Muscle layer of colon (tissue), 2 donors: ENCODE results near the gene TYW1.
"Not testable (repeated sequence)": the region's sequence is repeated elsewhere in the genome, so short reads cannot be mapped to it uniquely, and the experiment has no call there.

Experiments
- H3K27ac ChIP-seq: one replicate; pipeline ENCODE4 v1.7.0; 2013; ENCODE audit warnings: low read depth, mild to moderate bottlenecking, low read length, moderate library complexity
- H3K27me3 ChIP-seq, 2 donors: one replicate each; pipeline ENCODE4 v1.7.0; 2013; ENCODE audit warnings: low read length in 2 of 2, mild to moderate bottlenecking in 2 of 2; ENCODE audit not compliant: insufficient read depth in 2 of 2, control insufficient read depth in 1 of 2
- H3K36me3 ChIP-seq: one replicate; pipeline ENCODE4 v1.7.0; 2013; ENCODE audit warnings: mild to moderate bottlenecking, low read length; ENCODE audit not compliant: insufficient read depth
- H3K4me1 ChIP-seq: one replicate; pipeline ENCODE4 v1.7.0; 2013; ENCODE audit warnings: mild to moderate bottlenecking, low read length; ENCODE audit not compliant: insufficient read depth
- H3K4me3 ChIP-seq, 2 donors: one replicate each; pipeline ENCODE4 v1.7.0; 2013; ENCODE audit warnings: low read length in 2 of 2, low read depth in 1 of 2, mild to moderate bottlenecking in 1 of 2, moderate library complexity in 1 of 2
- H3K9ac ChIP-seq: one replicate; pipeline ENCODE4 v1.7.0; 2013; ENCODE audit warnings: low read length
- H3K9me3 ChIP-seq: one replicate; pipeline ENCODE4 v1.7.0; 2013; ENCODE audit warnings: mild to moderate bottlenecking, low read length
- donor health status: abdominal sarcoma.
- donor health status: Adenocarcinoma of cecum.

TYW1 gene

GRCh38 chr7:67143091-67143786 lies 146.6 kb downstream of the TYW1 start:
- H3K4me3 ChIP-seq, H3K27ac ChIP-seq, H3K36me3 ChIP-seq, H3K9ac ChIP-seq, H3K27me3 ChIP-seq, H3K4me1 ChIP-seq, H3K9me3 ChIP-seq: not testable (repeated sequence)

GRCh38 chr7:67145581-67146193 lies 149.1 kb downstream of the TYW1 start:
- H3K4me1 ChIP-seq, H3K4me3 ChIP-seq, H3K9me3 ChIP-seq: not testable (repeated sequence)

GRCh38 chr7:67149131-67149530 lies 152.5 kb downstream of the TYW1 start:
- H3K27ac ChIP-seq, H3K4me1 ChIP-seq, H3K9ac ChIP-seq, H3K9me3 ChIP-seq, H3K36me3 ChIP-seq, H3K27me3 ChIP-seq, H3K4me3 ChIP-seq: not testable (repeated sequence)

More at GRCh38 chr7:67145581-67146193, 149.1 kb downstream of the TYW1 start:
- not testable (repeated sequence) for H3K36me3 ChIP-seq, H3K27me3 ChIP-seq, H3K27ac ChIP-seq, H3K9ac ChIP-seq

- H3K27me3 ChIP-seq, H3K9me3 ChIP-seq, H3K4me3 ChIP-seq, H3K36me3 ChIP-seq, H3K27ac ChIP-seq, H3K4me1 ChIP-seq, H3K9ac ChIP-seq: not testable (repeated sequence)
Observed at GRCh38 chr7:67154374-67154773, 157.7 kb downstream of the TYW1 start.

GRCh38 chr7:67156064-67156463 lies 159.4 kb downstream of the TYW1 start:
- H3K27me3 ChIP-seq, H3K27ac ChIP-seq, H3K36me3 ChIP-seq, H3K4me1 ChIP-seq, H3K4me3 ChIP-seq, H3K9me3 ChIP-seq, H3K9ac ChIP-seq: not testable (repeated sequence)

GRCh38 chr7:67163285-67163684 lies 166.7 kb downstream of the TYW1 start:
- H3K9ac ChIP-seq: not testable (repeated sequence)

GRCh38 chr7:67171151-67171550 lies 174.5 kb downstream of the TYW1 start:
- H3K9ac ChIP-seq, H3K4me1 ChIP-seq, H3K27me3 ChIP-seq, H3K9me3 ChIP-seq, H3K27ac ChIP-seq, H3K4me3 ChIP-seq, H3K36me3 ChIP-seq: not testable (repeated sequence)

More at GRCh38 chr7:67163285-67163684, 166.7 kb downstream of the TYW1 start:
- H3K27me3 ChIP-seq, H3K4me1 ChIP-seq, H3K9me3 ChIP-seq, H3K27ac ChIP-seq, H3K36me3 ChIP-seq, H3K4me3 ChIP-seq: not testable (repeated sequence)

GRCh38 chr7:67176730-67177129 lies 180.1 kb downstream of the TYW1 start:
- not testable (repeated sequence) for H3K4me1 ChIP-seq, H3K9me3 ChIP-seq, H3K4me3 ChIP-seq, H3K36me3 ChIP-seq, H3K27me3 ChIP-seq, H3K9ac ChIP-seq, H3K27ac ChIP-seq

- not testable (repeated sequence) for H3K9ac ChIP-seq, H3K27ac ChIP-seq, H3K36me3 ChIP-seq, H3K27me3 ChIP-seq, H3K9me3 ChIP-seq, H3K4me3 ChIP-seq, H3K4me1 ChIP-seq
Observed at GRCh38 chr7:67178915-67179688, 182.5 kb downstream of the TYW1 start.

- H3K9ac ChIP-seq, H3K27ac ChIP-seq, H3K4me3 ChIP-seq, H3K36me3 ChIP-seq, H3K4me1 ChIP-seq, H3K9me3 ChIP-seq, H3K27me3 ChIP-seq: not testable (repeated sequence)
Observed at GRCh38 chr7:67182956-67183750, 186.5 kb downstream of the TYW1 start.

GRCh38 chr7:67184912-67185659 lies 188.5 kb downstream of the TYW1 start:
- H3K36me3 ChIP-seq, H3K9me3 ChIP-seq, H3K27me3 ChIP-seq, H3K4me3 ChIP-seq, H3K9ac ChIP-seq, H3K27ac ChIP-seq, H3K4me1 ChIP-seq: not testable (repeated sequence)
